Activated naive CD4-positive, alpha-beta T cell treated with anti-CD3 and anti-CD28 coated beads, Interleukin-2, amount 50 U/mL, for 72 hours (primary cell): ENCODE measurements around the gene THSD4. TPM values are rescaled to one million over a fixed set of nuclear protein-coding genes. Genes with fewer than 3 reads are reported as not detected.

Experiments
- ATAC-seq, 2 donors: fragments of 150-1000 bp; cut with Tn5 transposase; 2 replicates each; pipeline ENCODE4 v1.10.0; 2021; ENCODE audit warnings: mild to moderate bottlenecking in 2 of 2, moderate library complexity in 2 of 2
- DNase-seq, 2 donors: peaks; one replicate each; pipeline ENCODE4 v3.0.0; 2021 to 2022; ENCODE audit warnings: low spot score in 2 of 2
- H3K27ac Mint-ChIP-seq, 2 donors: one replicate each; pipeline ENCODE4 v1.8.0; 2022; ENCODE audit warnings: mild to moderate bottlenecking in 2 of 2, mixed read lengths in 2 of 2
- H3K36me3 Mint-ChIP-seq, 2 donors: one replicate each; pipeline ENCODE4 v1.8.0; 2022; ENCODE audit warnings: mixed read lengths in 2 of 2
- H3K9me3 Mint-ChIP-seq, 2 donors: one replicate each; pipeline ENCODE4 v1.8.0; 2022; ENCODE audit warnings: mixed read lengths in 2 of 2
- total RNA-seq, 2 donors: library from RNA; stranded (reverse); gene quantifications; one replicate each; pipeline ENCODE4 v1.2.3, GENCODE V29; 2022

THSD4 gene
- not detected for total RNA-seq

DNA sequence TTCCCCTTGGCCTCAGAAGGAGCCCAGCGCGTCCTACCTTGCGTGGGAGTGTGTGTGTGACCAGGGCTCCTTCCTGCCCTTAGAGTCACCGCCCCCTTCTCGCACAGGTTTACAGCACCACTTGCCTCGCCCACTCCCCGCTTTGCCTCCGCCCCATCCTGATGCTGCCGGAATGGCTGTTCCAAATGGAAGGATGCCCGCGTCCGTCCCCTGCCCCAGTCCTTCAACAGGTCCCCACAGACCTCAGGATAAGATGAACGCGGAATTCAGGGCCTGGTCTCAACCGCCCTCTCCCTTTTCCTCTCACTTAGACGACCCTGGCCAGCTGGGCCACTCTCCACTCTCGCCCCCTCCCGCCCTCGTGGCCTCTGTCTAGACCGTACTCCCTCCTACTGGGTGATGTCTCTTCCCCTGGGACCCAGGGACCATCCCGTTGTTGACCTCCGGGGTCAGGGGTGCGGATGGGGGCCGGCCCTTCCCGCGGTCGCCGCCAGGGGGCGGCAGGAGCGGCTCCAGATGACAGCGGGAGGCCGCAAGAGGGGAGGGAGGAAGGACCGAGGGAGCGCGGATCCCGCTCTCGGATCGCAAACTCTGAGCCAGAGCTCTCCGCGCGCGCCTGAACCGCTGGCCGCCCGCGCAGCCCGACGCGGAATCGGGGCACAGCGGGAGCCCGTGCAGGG, at the start of gene THSD4:
Gene THSD4 (plus strand): TSS at position 585 of the 680 bp plus-strand sequence.
- DNase-seq: peak; percentile 57 to 82
- Mint-ChIP-seq H3K9me3 (no peaks in the 10 kb centered on the region), H3K36me3 (peaks cover 0 to 10% of the 10 kb centered on the region in 2 donors), H3K27ac (no peak within 1 kb of the TSS)
- ATAC-seq: peak; percentile 82 to 92

DNA sequence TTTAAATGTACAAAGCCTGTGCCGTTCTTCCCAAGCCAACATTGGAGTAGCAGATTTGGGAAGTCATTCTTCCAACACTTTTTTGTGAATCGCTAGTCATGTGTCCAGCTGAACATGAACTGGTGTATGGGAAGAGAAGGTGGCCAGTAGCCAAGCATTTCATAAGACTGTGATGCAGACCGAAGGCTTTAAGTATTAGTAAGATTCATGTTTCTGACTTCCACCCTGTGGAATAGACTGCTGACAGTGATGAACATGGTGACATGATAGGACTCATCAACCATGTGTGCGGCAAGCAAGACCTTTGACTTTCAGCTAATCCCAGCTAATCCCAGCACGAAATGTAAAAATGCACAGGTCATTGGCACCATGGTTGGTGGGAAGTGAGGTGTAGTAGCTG, 48.3 kb upstream of the THSD4 start:
- DNase-seq (no peak), ATAC-seq (no peak)
- no peaks in the 10 kb centered on the region for H3K36me3 Mint-ChIP-seq
- no peak overlapping the region for H3K27ac Mint-ChIP-seq
- H3K9me3 Mint-ChIP-seq: peaks cover 0 to 5% of the 10 kb centered on the region in 2 donors

DNA sequence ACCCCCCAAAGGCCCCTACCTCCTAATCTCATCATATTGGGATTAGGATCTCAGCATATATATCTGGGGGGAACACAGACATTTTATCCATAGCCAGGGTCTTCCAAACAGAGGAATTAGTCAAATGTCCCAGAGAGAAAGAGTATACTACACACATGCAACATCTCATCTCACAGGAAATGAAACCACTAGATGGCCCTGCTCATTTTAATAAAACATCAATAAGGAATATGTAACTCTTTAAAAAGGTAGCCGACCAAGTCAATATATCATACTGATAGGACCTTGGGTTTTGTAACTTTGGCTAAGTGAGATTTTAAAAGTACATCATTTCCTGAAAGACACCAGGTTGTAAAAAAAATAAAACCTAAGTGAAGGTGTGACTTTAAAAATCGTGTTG, 45.6 kb upstream of the THSD4 start:
- H3K36me3 Mint-ChIP-seq: no peaks in the 10 kb centered on the region
- H3K9me3 Mint-ChIP-seq: peaks cover 4 to 5% of the 10 kb centered on the region in 2 donors
- DNase-seq: no peak
- no peak for ATAC-seq
- no peak overlapping the region for H3K27ac Mint-ChIP-seq

DNA sequence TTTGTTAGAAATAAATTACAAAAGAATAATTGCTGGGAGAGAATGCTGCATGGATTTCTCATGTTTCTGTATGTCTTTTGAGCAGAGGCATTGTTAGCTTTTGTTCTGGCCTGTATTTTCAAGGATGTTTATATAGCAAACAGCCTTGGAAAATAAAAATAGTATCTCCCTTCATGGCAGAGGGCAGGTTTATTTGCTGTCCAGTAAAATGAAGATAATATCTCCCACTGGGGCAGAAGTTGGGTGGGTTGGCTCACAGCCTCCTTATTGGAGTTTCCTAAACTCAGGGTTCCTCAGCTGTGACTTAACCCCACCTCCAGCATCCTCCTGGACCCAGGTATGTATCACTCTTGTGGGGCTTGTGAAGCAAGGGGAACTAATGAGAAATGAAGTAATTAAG, 43.7 kb upstream of the THSD4 start:
- DNase-seq: no peak
- H3K36me3 Mint-ChIP-seq: no peaks in the 10 kb centered on the region
- no peak for ATAC-seq
- H3K9me3 Mint-ChIP-seq: peaks cover 4 to 5% of the 10 kb centered on the region in 2 donors
- H3K27ac Mint-ChIP-seq: no peak overlapping the region

DNA sequence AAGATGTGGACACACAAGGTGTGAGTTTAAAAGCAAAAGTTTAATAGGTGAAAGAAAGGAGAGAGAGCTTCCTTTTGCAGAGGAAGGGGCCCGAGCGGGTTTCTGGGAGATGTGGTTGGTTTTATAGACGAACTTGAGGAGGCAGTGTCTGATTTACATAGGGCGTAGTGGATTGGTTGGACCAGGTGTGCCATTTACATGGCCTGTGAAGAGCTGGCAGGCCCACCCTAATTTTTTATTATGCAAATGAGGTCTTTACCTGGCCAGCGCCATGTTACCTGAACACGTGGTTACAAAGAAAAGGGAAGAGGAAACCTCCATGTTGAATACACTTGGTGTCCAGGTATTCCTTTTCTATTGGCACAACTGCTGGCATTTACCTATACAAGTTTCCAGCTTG, 42.8 kb upstream of the THSD4 start:
- H3K9me3 Mint-ChIP-seq: peaks cover 4 to 5% of the 10 kb centered on the region in 2 donors
- H3K27ac Mint-ChIP-seq: no peak overlapping the region
- no peak for ATAC-seq
- DNase-seq: no peak
- no peaks in the 10 kb centered on the region for H3K36me3 Mint-ChIP-seq

DNA sequence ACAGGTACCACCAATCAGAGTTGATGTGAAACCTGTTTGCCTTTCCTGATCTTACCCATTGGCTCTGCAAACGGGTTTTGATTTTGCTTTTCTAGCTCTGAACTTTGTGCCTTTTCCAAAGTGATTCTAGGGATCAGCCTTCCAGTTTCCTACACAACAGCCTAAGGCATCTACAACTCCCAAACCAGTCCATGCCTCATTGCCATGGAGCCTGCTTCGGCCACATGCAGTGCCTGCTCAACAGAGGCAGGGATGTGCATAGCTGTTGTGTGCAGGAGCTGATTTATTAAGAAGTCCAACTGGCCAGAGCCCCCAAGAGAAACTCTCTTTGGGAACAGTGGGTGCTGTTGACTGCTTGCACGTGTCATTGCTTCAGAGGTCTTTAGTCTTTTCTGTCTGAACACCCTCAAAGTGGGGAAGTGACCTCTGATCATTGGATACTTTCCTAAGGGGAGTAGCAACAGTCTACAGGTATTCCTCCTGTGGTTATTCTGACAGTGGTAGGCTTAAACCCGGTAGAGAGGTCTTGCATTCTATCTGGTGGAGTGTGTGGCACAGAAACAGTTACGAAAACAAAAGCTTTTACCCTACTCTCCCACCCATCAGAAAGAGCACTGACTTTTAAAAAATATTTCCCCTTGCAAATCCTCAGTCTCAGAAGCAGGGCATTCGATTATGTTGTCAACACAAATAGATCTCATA, 36.6 kb upstream of the THSD4 start:
- Mint-ChIP-seq H3K27ac (no peak overlapping the region), H3K9me3 (peaks cover 0 to 19% of the 10 kb centered on the region in 2 donors), H3K36me3 (no peaks in the 10 kb centered on the region)
- no peak for ATAC-seq
- no peak for DNase-seq

DNA sequence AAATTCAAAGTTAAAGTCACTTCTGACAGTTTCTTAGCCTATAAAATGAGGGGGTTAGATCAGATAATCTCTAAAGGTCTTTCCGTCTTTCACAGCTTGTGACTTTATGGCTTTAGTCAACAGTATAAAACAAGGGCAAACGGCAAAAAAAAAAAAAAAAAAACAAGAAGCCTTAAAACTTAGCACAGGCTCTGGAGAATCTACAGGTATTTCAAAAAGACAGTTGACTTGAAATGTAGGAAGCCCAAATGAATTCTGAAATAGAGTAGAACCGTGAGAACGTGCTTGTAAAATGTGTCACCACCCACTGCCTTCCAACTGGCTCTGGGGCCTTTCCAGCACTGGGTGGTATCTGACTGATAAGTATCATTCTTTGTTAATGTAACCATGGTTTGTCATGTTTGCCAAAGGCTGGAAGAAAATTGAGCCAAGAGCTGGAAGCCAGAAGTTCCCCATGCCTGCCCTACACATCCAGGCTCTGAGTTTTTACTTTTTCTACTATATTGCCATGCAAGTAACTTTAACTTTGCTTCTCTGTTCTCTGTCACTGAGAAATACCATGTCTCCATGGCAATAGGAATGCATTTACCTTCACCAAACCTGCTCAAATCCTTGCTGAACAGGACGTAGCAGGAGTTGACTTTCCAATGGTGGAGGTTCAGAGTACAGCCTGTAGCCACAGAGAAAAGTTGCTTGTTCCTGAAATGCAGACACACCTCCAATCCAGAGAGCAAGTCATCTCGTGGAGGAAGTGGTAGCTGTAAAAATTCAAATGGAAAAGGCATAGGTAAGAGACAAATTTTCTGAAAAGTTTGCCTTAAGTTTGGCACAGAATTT, 35.8 kb upstream of the THSD4 start:
- no peak for ATAC-seq
- Mint-ChIP-seq H3K27ac (no peak overlapping the region), H3K9me3 (peaks cover 0 to 15% of the 10 kb centered on the region in 2 donors), H3K36me3 (no peaks in the 10 kb centered on the region)
- DNase-seq: no peak

DNA sequence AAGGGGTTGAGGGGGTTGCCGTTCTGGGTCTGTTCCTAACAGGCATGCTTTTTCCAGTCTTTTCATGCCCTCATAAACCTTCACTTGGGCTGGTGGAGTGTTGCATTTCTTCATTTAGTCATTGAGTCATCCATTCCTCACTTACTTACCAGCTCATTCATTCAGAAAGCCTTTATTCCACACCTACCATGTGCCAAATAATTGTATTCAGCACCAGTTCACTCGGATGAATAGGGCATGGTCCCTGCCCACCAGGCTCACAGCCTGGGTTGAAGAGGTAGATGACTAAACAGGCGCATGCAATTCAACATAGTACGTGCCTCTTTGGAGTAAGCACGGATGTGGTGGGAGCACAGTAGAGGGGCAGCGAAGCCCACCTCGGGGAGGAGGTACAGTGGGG, 35.1 kb upstream of the THSD4 start:
- Mint-ChIP-seq H3K36me3 (no peaks in the 10 kb centered on the region), H3K27ac (no peak overlapping the region), H3K9me3 (peaks cover 0 to 15% of the 10 kb centered on the region in 2 donors)
- ATAC-seq (no peak), DNase-seq (no peak)

DNA sequence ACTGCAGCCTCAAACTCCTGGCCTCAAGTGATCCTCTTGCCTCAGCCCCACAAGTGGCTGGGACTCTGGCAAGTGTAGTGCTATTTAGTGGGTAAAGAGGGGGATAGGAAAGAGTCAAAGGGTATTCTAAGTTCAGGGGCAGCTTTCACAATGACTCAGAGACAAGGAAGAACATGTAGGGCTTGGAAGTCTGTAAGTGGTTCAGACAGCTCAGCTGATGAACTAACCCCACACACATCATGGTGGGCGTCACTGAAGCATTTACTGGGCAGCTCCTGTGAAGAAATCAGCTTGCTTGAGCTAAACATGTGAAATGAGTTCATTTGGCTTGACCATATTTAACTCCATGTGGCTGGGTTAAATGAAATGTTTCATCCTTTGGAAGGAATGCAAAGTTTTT, 34.6 kb upstream of the THSD4 start:
- DNase-seq: no peak
- H3K9me3 Mint-ChIP-seq: peaks cover 0 to 15% of the 10 kb centered on the region in 2 donors
- no peak for ATAC-seq
- H3K27ac Mint-ChIP-seq: no peak overlapping the region
- H3K36me3 Mint-ChIP-seq: no peaks in the 10 kb centered on the region

DNA sequence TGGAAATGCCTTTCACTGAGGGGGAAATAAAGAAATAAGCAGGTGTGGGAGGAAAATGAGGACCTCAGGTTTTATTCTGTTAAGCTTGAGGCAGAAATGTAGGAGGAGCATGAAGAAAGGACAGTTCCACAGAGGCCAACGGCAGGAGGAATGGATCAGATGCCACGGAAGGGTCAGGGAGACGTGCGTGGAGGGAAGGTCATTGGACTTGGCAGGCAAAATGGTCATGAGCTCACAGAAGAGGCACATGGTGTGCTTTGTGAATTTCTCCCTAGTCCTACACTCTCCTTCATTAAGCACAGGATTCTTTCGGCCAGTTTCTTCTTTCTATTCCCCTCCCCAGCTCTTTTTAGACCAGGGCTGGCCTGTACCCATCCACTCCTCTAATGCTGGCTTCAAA, 32.5 kb upstream of the THSD4 start:
- ATAC-seq: no peak
- H3K9me3 Mint-ChIP-seq: peaks cover 0 to 15% of the 10 kb centered on the region in 2 donors
- no peak overlapping the region for H3K27ac Mint-ChIP-seq
- DNase-seq: no peak
- no peaks in the 10 kb centered on the region for H3K36me3 Mint-ChIP-seq

DNA sequence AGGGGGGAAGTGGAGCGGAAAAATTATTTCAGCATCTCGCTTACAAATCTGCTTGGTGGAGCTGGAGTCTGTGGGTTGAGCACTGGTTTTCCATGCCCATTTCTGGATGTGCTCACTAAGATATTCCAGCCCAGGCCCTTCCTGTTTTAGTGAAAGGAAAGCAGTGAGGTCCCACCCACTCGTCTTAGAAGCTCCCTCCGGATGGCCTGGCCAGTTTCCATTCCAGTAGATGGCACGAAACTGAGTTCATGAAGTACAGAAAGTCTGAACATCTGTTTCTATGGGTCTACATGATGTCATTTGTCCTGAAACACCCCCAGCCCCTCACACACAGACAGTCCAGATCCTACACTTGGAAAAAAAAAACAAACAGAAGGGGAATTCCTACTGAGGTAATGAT, 31.9 kb upstream of the THSD4 start:
- ATAC-seq (no peak), DNase-seq (no peak)
- H3K36me3 Mint-ChIP-seq: no peaks in the 10 kb centered on the region
- H3K9me3 Mint-ChIP-seq: peaks cover 3 to 14% of the 10 kb centered on the region in 2 donors
- H3K27ac Mint-ChIP-seq: no peak overlapping the region

DNA sequence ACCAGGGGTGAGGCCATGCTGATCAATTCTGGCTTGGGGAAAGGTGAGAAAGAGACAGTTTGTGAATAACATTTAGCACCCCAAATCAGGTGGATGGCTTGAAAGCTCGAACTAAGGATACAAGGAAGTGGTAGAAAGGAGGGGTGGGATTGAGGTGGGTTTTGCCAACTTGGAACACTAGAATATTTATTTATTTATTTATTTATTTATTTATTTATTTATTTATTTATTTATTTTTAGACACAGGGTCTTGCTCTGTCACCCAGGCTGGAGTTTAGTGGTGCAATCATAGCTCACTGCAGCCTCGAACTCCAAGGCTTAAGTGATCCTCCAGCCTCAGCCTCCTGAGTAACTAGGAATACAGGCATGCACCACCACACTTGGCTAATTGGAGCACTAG, 31.0 kb upstream of the THSD4 start:
- no peak for DNase-seq
- H3K36me3 Mint-ChIP-seq: no peaks in the 10 kb centered on the region
- ATAC-seq: no peak
- H3K27ac Mint-ChIP-seq: no peak overlapping the region
- H3K9me3 Mint-ChIP-seq: peaks cover 3 to 11% of the 10 kb centered on the region in 2 donors

DNA sequence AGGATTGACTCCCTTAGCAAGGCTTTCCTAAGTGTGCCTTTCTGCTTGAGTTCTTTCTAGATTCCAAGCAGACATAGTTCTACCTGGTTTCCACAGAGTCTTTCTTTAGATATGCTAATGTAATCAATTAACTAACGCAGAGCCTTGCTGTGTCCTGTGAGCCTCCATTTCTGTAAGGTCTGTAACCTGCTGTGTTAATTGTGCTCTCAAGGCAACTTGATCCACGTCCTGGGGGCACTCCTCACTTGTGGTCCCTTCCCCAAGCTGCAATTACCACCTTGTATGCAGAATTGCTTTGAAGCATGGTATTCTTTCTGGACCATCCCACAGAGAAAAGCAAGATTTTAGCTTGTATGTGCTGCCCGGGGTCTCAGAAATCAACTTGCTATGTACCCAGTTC, 29.5 kb upstream of the THSD4 start:
- Mint-ChIP-seq H3K9me3 (peaks cover 3 to 11% of the 10 kb centered on the region in 2 donors), H3K27ac (no peak overlapping the region), H3K36me3 (no peaks in the 10 kb centered on the region)
- ATAC-seq (no peak), DNase-seq (no peak)

DNA sequence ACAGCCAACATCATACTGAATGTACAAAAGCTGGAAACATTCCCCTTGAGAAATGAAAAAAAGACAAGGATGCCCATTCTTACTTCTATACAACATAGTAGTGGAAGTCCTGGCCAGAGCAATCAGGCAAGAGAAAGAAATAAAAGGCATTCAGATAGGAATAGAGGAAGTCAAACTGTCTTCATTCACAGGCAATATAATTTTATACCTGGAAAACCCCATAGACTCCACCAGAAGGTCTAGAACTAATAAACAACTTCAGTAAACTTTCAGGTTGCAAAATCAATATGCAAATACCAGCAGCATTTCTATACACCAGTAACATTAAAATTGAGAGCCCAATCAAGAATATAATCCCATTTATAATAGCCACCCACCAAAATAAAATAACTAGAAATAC, 27.1 kb upstream of the THSD4 start:
- ATAC-seq: no peak

DNA sequence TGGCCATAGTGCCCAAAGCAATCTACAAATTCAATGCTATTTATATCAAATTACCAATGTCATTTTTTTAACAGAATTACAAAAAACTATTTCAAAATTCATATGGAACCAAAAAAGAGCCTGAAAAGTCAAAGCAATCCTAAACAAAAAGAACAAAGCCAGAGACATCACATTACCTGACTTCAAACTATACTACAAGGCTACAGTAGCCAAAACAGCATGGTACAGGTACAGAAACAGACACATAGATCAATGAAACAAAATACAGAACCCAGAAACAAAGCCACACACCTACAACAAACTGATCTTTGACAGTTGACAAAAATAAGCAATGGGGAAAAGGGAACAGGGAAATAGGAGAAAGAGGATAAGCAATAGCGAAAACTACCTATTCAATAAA, 26.6 kb upstream of the THSD4 start:
- H3K36me3 Mint-ChIP-seq: no peaks in the 10 kb centered on the region
- peaks cover 0 to 3% of the 10 kb centered on the region in 2 donors for H3K9me3 Mint-ChIP-seq
- no peak overlapping the region for H3K27ac Mint-ChIP-seq
- ATAC-seq: no peak
- DNase-seq: no peak

More for the DNA sequence above, 27.1 kb upstream of the THSD4 start:
- DNase-seq: no peak
- Mint-ChIP-seq H3K27ac (no peak overlapping the region), H3K9me3 (peaks cover 0 to 3% of the 10 kb centered on the region in 2 donors), H3K36me3 (no peaks in the 10 kb centered on the region)

DNA sequence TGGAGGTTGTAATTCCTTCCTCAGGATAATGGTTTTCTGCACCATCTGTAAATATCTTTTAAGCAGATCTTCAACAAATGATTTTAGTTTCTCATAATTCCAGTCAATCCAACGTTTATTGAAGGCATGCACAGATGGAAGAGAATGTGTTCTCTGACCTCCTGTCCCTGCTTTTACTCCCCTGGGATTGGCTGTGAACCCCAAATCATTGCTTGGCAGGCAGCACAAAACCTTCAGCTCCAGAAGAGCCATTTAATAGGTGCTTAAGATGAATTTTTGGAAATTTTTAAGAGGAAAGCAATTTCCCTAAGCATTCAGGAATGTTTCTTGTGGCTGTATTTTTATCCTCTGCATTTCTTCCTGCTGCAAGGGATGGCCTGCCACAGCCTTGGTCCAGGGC, 25.5 kb upstream of the THSD4 start:
- no peaks in the 10 kb centered on the region for H3K36me3 Mint-ChIP-seq
- no peak overlapping the region for H3K27ac Mint-ChIP-seq
- DNase-seq: no peak
- ATAC-seq: no peak
- peaks cover 0 to 3% of the 10 kb centered on the region in 2 donors for H3K9me3 Mint-ChIP-seq

DNA sequence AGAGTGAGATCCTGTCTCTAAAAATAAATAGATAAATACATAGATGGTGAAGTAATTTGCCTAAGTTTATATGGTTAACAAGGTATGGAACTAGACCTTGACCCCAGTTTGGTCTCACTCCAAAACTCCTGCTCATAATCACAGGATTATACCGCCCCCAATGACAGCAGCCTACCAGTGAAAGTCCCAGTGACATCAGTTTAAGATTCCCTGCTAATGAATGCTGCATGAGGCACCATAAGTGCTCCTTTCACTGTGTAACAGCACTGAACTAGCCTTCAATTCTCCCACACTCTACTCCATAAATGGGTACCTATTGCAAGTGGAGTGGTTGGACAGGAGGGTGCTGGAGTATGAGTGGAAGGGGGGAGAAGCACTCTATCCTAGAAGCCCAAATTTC, 23.7 kb upstream of the THSD4 start:
- Mint-ChIP-seq H3K36me3 (no peaks in the 10 kb centered on the region), H3K9me3 (peaks cover 0 to 6% of the 10 kb centered on the region in 2 donors), H3K27ac (no peak overlapping the region)
- DNase-seq (no peak), ATAC-seq (no peak)
